ENCODE data around the gene METTL25. TPM values are rescaled to one million over a fixed set of nuclear protein-coding genes. Genes with fewer than 3 reads are reported as not detected.
"Not testable (repeated sequence)": the region's sequence is repeated elsewhere in the genome, so short reads cannot be mapped to it uniquely, and the experiment has no call there.

The METTL25 gene, protein sequence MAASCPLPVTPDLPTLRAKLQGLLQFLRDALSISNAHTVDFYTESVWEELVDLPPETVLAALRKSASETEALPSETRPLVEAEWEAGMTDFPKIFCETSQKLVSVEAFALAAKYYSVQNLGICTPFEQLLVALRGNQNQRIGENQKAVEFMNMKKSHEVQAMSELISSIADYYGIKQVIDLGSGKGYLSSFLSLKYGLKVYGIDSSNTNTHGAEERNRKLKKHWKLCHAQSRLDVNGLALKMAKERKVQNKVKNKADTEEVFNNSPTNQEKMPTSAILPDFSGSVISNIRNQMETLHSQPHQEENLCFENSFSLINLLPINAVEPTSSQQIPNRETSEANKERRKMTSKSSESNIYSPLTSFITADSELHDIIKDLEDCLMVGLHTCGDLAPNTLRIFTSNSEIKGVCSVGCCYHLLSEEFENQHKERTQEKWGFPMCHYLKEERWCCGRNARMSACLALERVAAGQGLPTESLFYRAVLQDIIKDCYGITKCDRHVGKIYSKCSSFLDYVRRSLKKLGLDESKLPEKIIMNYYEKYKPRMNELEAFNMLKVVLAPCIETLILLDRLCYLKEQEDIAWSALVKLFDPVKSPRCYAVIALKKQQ
- total RNA-seq, result 9.9 and 11.7 TPM in 2 replicates

- intact Hi-C loops (cut with micrococcal nuclease), result loop anchor here (1.0 kb wide), 2 partner anchors 328 to 714 kb away; partner anchors contain the start of gene TMTC2
These were observed at the start of gene METTL25, which contains the start of gene CCDC59 for GRCh38 chr12:82358200-82359114. Gene METTL25, plus strand, starts transcription at chr12:82358529. Its CDS starts 37 bp downstream, at chr12:82358566. Gene CCDC59, minus strand, starts transcription at chr12:82358387. Its CDS starts 11 bp downstream, at chr12:82358376.

DNA sequence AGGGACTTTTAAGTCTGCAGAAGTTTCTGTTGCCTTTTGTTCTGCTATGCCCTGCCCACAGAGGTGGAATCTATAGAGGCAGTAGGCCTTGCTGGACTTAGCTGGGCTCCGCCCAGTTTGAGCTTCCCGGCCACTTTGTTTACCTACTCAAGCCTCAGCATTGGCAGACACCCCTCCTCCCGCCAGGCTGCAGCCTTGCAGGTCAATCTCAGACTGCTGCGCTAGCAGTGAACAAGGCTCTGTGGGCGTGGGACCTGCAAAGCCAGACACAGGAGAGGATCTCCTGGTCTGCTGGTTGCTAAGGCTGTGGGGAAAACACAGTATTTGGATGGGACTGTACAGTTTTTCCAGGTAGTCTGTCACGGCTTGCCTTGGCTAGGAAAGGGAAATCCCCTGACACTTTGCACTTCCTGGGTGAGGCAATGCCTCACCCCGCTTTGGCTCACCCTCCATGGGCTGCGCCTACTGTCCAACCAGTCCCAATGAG is 43.9 kb upstream of the METTL25 start:
- intact Hi-C loops (cut with micrococcal nuclease), result no loop called here

- intact Hi-C loops (cut with micrococcal nuclease), result no loop called here
These were observed 39.1 kb upstream of the METTL25 start for GRCh38 chr12:82319276-82319675.

GRCh38 chr12:82325540-82326336 is 32.6 kb upstream of the METTL25 start:
- intact Hi-C loops (cut with micrococcal nuclease), result loop anchor here (5.0 kb wide), 1 partner anchor 873 kb away; no protein-coding TSS in a partner anchor

- intact Hi-C loops (cut with micrococcal nuclease), result loop anchor here (1.0 to 5.0 kb wide), 2 partner anchors 683 to 875 kb away; no protein-coding TSS in a partner anchor
These were observed 31.3 kb upstream of the METTL25 start for GRCh38 chr12:82326905-82327503.

GRCh38 chr12:82327861-82328260 is 30.5 kb upstream of the METTL25 start:
- intact Hi-C loops (cut with micrococcal nuclease), result loop anchor here (1.0 to 5.0 kb wide), 2 partner anchors 684 to 876 kb away; no protein-coding TSS in a partner anchor

DNA sequence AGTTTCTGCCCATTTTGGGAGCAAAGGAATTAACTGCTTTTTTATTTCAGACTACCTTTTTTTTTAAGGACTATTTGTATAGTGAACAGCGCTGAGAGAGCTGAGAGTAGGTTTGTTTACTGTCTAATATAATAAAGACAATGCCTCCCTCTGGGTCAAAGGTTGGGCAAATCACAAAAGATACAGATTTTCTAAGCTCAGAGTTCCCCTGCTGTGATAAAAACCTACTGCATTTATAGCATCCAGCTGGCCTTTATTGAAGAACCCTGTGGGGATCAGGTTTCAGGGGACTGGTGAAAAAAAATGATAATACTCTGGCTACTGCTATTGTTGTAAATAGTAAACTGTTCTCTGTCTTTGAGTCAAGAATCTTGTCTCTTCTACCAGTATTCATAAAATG is 28.8 kb upstream of the METTL25 start:
- intact Hi-C loops (cut with micrococcal nuclease), result loop anchor here (5.0 kb wide), 1 partner anchor 877 kb away; no protein-coding TSS in a partner anchor

GRCh38 chr12:82350161-82350560 is 8.2 kb upstream of the METTL25 start:
- intact Hi-C loops (cut with micrococcal nuclease), result no loop called here

DNA sequence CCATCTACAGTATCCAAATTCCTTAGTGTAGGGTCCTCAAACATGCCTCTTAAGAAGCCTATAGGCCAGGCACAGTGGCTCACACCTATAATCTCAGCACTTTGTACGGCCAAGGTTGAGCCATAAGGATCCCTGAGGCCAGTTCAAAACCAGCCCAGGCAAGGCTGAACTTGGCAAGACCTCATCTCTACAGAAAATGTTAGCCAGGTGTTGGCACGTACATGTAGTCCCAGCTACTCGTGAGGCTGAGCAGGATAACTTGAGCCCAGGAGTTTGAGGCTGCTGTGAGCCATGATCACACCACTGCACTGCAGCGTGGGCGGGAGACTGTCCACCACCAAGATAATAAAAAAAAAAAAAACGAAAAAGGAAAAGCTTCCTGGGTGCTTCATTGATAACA is 6.9 kb upstream of the METTL25 start:
- intact Hi-C loops (cut with micrococcal nuclease), result no loop called here

GRCh38 chr12:82357340-82357739 is 989 bp upstream of the METTL25 start:
- intact Hi-C loops (cut with micrococcal nuclease), result no loop called here

DNA sequence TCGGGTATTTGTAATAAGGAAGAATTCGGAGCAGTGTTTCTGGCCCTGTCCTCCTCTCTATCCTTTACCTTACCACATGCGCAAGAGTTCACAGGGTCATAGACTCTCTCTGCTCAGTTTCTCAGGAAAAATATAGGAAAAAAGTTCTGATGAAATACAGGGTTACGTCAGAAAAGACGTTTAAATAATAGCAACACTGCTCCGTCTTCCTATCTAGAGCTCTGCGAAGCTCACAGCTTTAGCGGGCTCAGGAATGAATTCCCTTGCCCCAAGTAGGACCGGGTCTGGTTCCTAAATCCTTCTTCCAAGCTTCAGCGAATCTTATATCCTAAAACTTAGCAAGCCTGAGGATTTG is 507 bp upstream of the METTL25 start:
- intact Hi-C loops (cut with micrococcal nuclease), result loop anchor here (1.0 kb wide), 2 partner anchors 328 to 714 kb away; partner anchors contain the start of gene TMTC2

- intact Hi-C loops (cut with micrococcal nuclease), result no loop called here
These were observed 768 bp downstream of the METTL25 start for GRCh38 chr12:82359115-82359478.

- intact Hi-C loops (cut with micrococcal nuclease), result not testable (repeated sequence)
These were observed 2.5 kb downstream of the METTL25 start for GRCh38 chr12:82360834-82361233.

DNA sequence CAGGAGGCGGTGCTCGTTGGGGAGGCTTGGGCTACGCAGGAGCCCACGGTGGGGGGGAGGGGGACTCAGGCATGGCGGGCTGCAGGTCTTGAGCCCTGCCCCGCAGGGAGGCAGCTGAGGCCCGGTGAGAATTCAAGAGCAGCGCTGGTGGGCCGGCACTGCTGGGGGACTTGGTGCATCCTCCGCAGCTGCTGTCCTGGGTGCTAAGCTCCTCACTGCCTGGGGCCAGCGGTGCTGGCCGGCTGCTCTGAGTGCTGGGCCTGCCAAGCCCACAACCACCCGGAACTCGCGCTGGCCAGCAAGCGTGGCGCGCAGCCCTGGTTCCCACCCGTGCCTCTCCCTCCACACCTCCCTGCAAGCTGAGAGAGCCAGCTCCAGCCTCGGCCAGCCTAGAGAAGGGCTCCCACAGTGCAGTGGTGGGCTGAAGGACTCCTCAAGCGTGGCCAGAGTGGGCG is 3.2 kb downstream of the METTL25 start:
- intact Hi-C loops (cut with micrococcal nuclease), result no loop called here

DNA sequence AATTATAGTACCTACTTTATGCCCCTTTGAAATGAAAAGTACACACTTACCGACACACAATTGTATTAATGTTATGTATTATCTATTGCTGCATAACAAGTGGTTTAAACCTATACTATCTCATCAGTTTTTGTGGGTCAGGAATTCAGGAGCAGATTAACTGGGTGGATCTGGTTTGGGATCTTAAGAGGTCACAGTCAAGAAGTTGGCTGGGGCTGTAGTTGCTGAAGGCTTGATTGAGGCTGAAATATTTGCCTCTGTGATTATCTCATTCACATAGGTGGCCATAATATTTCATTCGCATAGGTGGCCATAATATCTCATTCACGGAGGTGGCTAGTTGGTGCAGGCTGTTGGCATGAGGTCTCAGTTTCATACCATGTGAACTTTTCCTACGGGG is 5.7 kb downstream of the METTL25 start:
- intact Hi-C loops (cut with micrococcal nuclease), result no loop called here

DNA sequence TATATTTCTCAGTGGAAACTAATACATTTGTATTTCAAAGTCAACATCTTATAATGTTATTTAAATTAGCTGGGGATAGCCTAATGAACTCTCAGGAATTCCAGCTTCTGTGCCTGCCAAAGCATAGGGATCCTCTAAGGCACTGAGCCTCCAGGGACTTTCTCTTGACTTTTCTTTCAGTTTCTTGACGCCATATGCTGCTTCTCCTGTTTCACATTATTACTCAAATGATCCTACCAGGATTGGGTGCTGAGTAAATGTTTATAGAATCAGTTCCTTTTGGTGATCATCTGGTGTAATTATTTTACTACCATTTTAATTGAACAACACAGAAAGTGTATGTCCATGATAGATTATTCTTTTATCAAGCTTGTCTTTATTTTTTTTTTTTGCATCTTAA is 7.9 kb downstream of the METTL25 start:
- intact Hi-C loops (cut with micrococcal nuclease), result no loop called here

- intact Hi-C loops (cut with micrococcal nuclease), result no loop called here
These were observed 16.9 kb downstream of the METTL25 start for GRCh38 chr12:82375201-82375600.

DNA sequence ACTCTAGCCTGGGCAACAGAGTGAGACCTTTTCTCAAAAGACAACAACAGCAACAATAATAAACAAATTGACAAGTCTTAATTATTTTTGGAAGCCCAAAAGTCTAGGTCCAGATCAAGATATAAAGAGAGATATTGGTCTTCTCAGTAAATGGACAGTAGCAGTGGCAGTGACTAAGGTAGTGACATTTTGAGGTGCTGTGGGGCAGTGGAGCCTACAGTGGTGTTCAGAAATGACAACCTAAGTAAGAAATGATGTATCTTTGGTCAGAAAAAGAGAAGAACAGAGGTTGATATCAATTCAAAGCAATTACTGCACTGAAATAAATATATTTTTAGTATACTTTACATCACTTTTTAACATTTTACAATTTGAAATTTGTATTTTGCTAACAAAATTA is 20.7 kb downstream of the METTL25 start:
- intact Hi-C loops (cut with micrococcal nuclease), result no loop called here

GRCh38 chr12:82383930-82384552 is 25.7 kb downstream of the METTL25 start:
- intact Hi-C loops (cut with micrococcal nuclease), result no loop called here
